H9 (cell line): ENCODE results near the gene LETM1. TPM values are rescaled to one million over a fixed set of nuclear protein-coding genes. Genes with fewer than 3 reads are reported as not detected.

Source experiments
- DNase-seq: peaks from one replicate; pipeline ENCODE4 v3.0.0-alpha.2; 2017
- H2AFZ ChIP-seq: one replicate; pipeline ENCODE4 v1.6.1; 2013; ENCODE audit warnings: mild to moderate bottlenecking, low read length, control low read depth, moderate library complexity
- H2AK5ac ChIP-seq: 2 replicates; pipeline ENCODE4 v1.6.1; 2013; ENCODE audit warnings: low read length, control low read depth, mixed read lengths; ENCODE audit not compliant: insufficient read length
- H2BK120ac ChIP-seq: one replicate; pipeline ENCODE4 v1.6.1; 2013; ENCODE audit warnings: low read depth, mild to moderate bottlenecking, low read length, control low read depth, inconsistent platforms; ENCODE audit not compliant: poor library complexity, severe bottlenecking
- H2BK12ac ChIP-seq: 2 replicates; pipeline ENCODE4 v1.6.1; 2013; ENCODE audit warnings: low read length, control low read depth, mixed read lengths, low read depth; ENCODE audit not compliant: insufficient read length
- H2BK15ac ChIP-seq: 2 replicates; pipeline ENCODE4 v1.6.1; 2013; ENCODE audit warnings: low read depth, low read length, control low read depth
- H2BK20ac ChIP-seq: one replicate; pipeline ENCODE4 v1.6.1; 2013; ENCODE audit warnings: low read depth, mild to moderate bottlenecking, low read length, control low read depth, inconsistent platforms; ENCODE audit not compliant: poor library complexity, severe bottlenecking
- H2BK5ac ChIP-seq: 2 replicates; pipeline ENCODE4 v1.6.1; 2013; ENCODE audit warnings: low read length, control low read depth, mixed read lengths; ENCODE audit not compliant: insufficient read length
- H3K14ac ChIP-seq: 2 replicates; pipeline ENCODE4 v1.6.1; 2013; ENCODE audit warnings: low read length, control low read depth; ENCODE audit not compliant: insufficient read depth
- H3K18ac ChIP-seq: 2 replicates; pipeline ENCODE4 v1.6.1; 2013; ENCODE audit warnings: low read depth, mild to moderate bottlenecking, mixed read lengths, low read length, control low read depth; ENCODE audit not compliant: insufficient read length
- H3K23ac ChIP-seq: 2 replicates; pipeline ENCODE4 v1.6.1; 2013; ENCODE audit warnings: low read length, control low read depth, mixed read lengths, low read depth; ENCODE audit not compliant: insufficient read length
- H3K23me2 ChIP-seq: 2 replicates; pipeline ENCODE4 v1.6.1; 2013; ENCODE audit warnings: low read depth, mild to moderate bottlenecking, mixed read lengths, low read length, control low read depth; ENCODE audit not compliant: insufficient read length, poor library complexity, severe bottlenecking
- H3K27ac ChIP-seq: 2 replicates; pipeline ENCODE4 v1.5.1; 2013; ENCODE audit warnings: low read length, control low read depth, mixed read lengths, low read depth; ENCODE audit not compliant: insufficient read length
- H3K27me3 ChIP-seq: 2 replicates; pipeline ENCODE4 v1.6.1; 2013; ENCODE audit warnings: low read length, control low read depth, inconsistent platforms; ENCODE audit not compliant: insufficient read depth
- H3K4ac ChIP-seq: 2 replicates; pipeline ENCODE4 v1.6.1; 2013; ENCODE audit warnings: low read depth, mild to moderate bottlenecking, control low read depth, inconsistent platforms, low read length, moderate library complexity
- H3K4me1 ChIP-seq: 2 replicates; pipeline ENCODE4 v1.6.1; 2013; ENCODE audit warnings: low read length, control low read depth, inconsistent platforms; ENCODE audit not compliant: insufficient read depth
- H3K4me2 ChIP-seq: 2 replicates; pipeline ENCODE4 v1.6.1; 2013; ENCODE audit warnings: low read length, control low read depth, mixed read lengths; ENCODE audit not compliant: insufficient read length, insufficient read depth
- H3K56ac ChIP-seq: 2 replicates; pipeline ENCODE4 v1.6.1; 2013; ENCODE audit warnings: low read depth, mild to moderate bottlenecking, mixed read lengths, low read length, control low read depth; ENCODE audit not compliant: insufficient read length
- H3K79me1 ChIP-seq: 2 replicates; pipeline ENCODE4 v1.6.1; 2013; ENCODE audit warnings: low read depth, mild to moderate bottlenecking, moderate library complexity, low read length, control low read depth, inconsistent platforms; ENCODE audit not compliant: insufficient read depth, poor library complexity, severe bottlenecking
- H3K79me2 ChIP-seq: 2 replicates; pipeline ENCODE4 v1.6.1; 2013; ENCODE audit warnings: low read length, control low read depth, inconsistent platforms; ENCODE audit not compliant: insufficient read depth
- H3K9ac ChIP-seq: 2 replicates; pipeline ENCODE4 v1.6.1; 2013; ENCODE audit warnings: low read length, control low read depth, mixed read lengths; ENCODE audit not compliant: insufficient read length; ENCODE audit errors: extremely low read depth
- H3K9me3 ChIP-seq: one replicate; pipeline ENCODE4 v1.6.1; 2013; ENCODE audit warnings: low read depth, low read length, inconsistent platforms; ENCODE audit not compliant: control insufficient read depth
- H3T11ph ChIP-seq: one replicate; pipeline ENCODE4 v1.6.1; 2013; ENCODE audit warnings: mild to moderate bottlenecking, low read length, control low read depth, inconsistent platforms
- H4K20me1 ChIP-seq: one replicate; pipeline ENCODE4 v1.6.1; 2013; ENCODE audit not compliant: control insufficient read depth, insufficient read length, insufficient read depth
- H4K5ac ChIP-seq: 2 replicates; pipeline ENCODE4 v1.6.1; 2013; ENCODE audit warnings: low read depth, mild to moderate bottlenecking, mixed read lengths, low read length, control low read depth; ENCODE audit not compliant: insufficient read length
- H4K8ac ChIP-seq: replicated peaks from 2 replicates; pipeline ENCODE4 v1.6.1; 2013; ENCODE audit warnings: low read length, control low read depth, mixed read lengths, low read depth; ENCODE audit not compliant: insufficient read length
- H4K91ac ChIP-seq: 2 replicates; pipeline ENCODE4 v1.6.1; 2013; ENCODE audit warnings: low read depth, mild to moderate bottlenecking, moderate library complexity, mixed read lengths, low read length, control low read depth; ENCODE audit not compliant: insufficient read length
- H3K27ac Mint-ChIP-seq, 3 experiments: 2 replicates in 2 of 3; 3 replicates in 1 of 3; pipeline ENCODE4 v1.8.0; 2020 to 2021; ENCODE audit warnings: mixed read lengths in 3 of 3, mild to moderate bottlenecking in 1 of 3, moderate library complexity in 1 of 3
- H3K27me3 Mint-ChIP-seq: 2 replicates; pipeline ENCODE4 v1.8.0; 2021; ENCODE audit warnings: low read depth, mild to moderate bottlenecking, moderate library complexity, mixed read lengths
- H3K36me3 Mint-ChIP-seq, 3 experiments: 2 replicates in 2 of 3; 3 replicates in 1 of 3; pipeline ENCODE4 v1.8.0; 2020 to 2021; ENCODE audit warnings: low read depth in 3 of 3, mixed read lengths in 3 of 3; ENCODE audit not compliant: insufficient read depth in 1 of 3
- H3K4me1 Mint-ChIP-seq, 2 experiments: 2 replicates each; pipeline ENCODE4 v1.8.0; 2020; ENCODE audit warnings: mixed read lengths in 2 of 2
- H3K4me3 Mint-ChIP-seq, 2 experiments: 2 replicates in 1 of 2; 3 replicates in 1 of 2; pipeline ENCODE4 v1.8.0; 2020 to 2021; ENCODE audit warnings: mild to moderate bottlenecking in 2 of 2, mixed read lengths in 2 of 2, moderate library complexity in 1 of 2
- H3K9me3 Mint-ChIP-seq, 2 experiments: 2 replicates in 1 of 2; 3 replicates in 1 of 2; pipeline ENCODE4 v1.8.0; 2020; ENCODE audit warnings: mild to moderate bottlenecking in 2 of 2, mixed read lengths in 2 of 2, moderate library complexity in 1 of 2
- WGBS: extraction: QIAGEN DNeasy Blood & Tissue Kit; methylation state at CpG from one replicate; pipeline ENCODE4 v1.1.7; 2013; ENCODE audit warnings: missing lambda C conversion rate, low lambda C conversion rate, mixed read lengths; ENCODE audit not compliant: insufficient read length; ENCODE audit errors: extremely low coverage; 5-methylcytosine and 5-hydroxymethylcytosine counted together
- total RNA-seq: library from RNA; stranded (reverse); gene quantifications from 2 replicates; pipeline ENCODE4 v1.2.1, GENCODE V29; 2021
- TF ChIP-seq, protein P1 (sequence below): fragments of 200-600 bp; sonication (generic); conservative IDR thresholded peaks from 3 replicates; pipeline ENCODE4 v1.8.0; 2021; ENCODE audit warnings: antibody characterized with exemption, mild to moderate bottlenecking

Gene LETM1
- total RNA-seq, 1 experiment from 2014 or later, result 43.4 TPM

DNA sequence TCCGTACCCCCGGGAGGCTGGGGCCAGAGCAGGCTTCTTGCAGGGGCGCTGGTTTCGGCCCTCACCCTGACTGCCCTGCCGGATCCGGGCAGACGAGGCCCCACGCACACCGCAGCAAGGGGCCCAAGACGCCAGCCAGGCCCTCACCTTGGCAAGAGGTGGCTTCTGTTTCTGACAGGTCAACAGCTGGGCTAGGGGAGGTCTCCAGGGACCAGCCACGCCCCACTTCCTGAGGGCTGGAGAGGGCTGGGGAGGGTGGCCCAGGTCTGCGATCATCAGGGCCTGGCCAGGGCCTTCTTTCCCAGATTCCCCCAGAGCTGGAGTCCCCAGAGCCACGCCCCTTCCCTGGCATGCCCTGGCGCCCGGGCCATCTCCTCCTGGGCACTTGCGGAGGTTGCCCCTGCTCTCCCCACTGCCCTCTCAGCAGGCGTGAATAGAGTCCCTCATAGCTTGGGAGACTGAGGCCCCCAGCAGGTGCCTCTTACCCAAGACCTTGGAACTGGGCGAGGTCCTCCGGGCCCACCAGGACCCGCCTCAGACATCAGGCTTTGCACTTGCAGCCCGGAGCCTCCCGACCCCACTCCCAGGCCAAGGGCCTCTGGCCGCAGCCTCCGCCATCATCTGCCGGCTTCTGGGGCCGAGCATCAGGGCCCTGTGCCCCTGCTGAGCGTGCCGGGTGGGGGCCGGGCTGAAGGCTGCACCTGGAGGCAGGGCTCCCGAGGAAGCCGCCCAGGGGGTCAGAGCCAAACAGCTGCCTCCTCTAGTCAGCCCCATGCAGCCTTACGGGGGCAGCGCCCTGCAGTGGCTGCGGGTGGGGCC is 69.2 kb downstream of the LETM1 start:
- Histone ChIP-seq H2BK5ac (no peak overlapping the region), H3K4me1 (no peaks in the 10 kb centered on the region), H4K8ac (no peak overlapping the region), H3T11ph (no peak overlapping the region), H4K5ac (no peak overlapping the region), H3K14ac (0 out of 2 replicates have a peak overlapping the region, but pooled peaks have one; percentile 42), H3K9me3 (no peaks in the 10 kb centered on the region), H3K4me2 (no peak overlapping the region), H3K23me2 (no peaks in the 10 kb centered on the region), H3K79me1 (no peaks in the 10 kb centered on the region), H3K23ac (no peak overlapping the region), H3K27me3 (peaks cover under 1% of the 10 kb centered on the region; the same call in 1 of the 2 replicates), H2BK12ac (no peak overlapping the region), H3K56ac (no peak overlapping the region), H2BK120ac (no peak overlapping the region), H3K18ac (no peak overlapping the region), H2BK15ac (no peak overlapping the region), H2BK20ac (no peak overlapping the region), H3K9ac (no peak overlapping the region), H2AK5ac (no peak overlapping the region), H4K20me1 (no peaks in the 10 kb centered on the region), H3K27ac (no peak overlapping the region), H3K79me2 (no peaks in the 10 kb centered on the region), H3K4ac (no peak overlapping the region), H4K91ac (no peak overlapping the region), H2AFZ (no peak overlapping the region)
- peaks cover 13 to 22% of the 10 kb centered on the region in 2 experiments for H3K4me1 Mint-ChIP-seq
- no peak overlapping the region for H3K27ac Mint-ChIP-seq
- no peaks in the 10 kb centered on the region for H3K9me3 Mint-ChIP-seq
- H3K4me3 Mint-ChIP-seq, result no peak overlapping the region
- TF ChIP-seq, protein P1, sequence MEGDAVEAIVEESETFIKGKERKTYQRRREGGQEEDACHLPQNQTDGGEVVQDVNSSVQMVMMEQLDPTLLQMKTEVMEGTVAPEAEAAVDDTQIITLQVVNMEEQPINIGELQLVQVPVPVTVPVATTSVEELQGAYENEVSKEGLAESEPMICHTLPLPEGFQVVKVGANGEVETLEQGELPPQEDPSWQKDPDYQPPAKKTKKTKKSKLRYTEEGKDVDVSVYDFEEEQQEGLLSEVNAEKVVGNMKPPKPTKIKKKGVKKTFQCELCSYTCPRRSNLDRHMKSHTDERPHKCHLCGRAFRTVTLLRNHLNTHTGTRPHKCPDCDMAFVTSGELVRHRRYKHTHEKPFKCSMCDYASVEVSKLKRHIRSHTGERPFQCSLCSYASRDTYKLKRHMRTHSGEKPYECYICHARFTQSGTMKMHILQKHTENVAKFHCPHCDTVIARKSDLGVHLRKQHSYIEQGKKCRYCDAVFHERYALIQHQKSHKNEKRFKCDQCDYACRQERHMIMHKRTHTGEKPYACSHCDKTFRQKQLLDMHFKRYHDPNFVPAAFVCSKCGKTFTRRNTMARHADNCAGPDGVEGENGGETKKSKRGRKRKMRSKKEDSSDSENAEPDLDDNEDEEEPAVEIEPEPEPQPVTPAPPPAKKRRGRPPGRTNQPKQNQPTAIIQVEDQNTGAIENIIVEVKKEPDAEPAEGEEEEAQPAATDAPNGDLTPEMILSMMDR, result no peak
- DNase-seq, result no peak
- peaks cover 21% of the 10 kb centered on the region for H3K27me3 Mint-ChIP-seq
- WGBS, result no CpG with 5 or more reads among the region's 34 CpGs
- no peaks in the 10 kb centered on the region for H3K36me3 Mint-ChIP-seq
